HG03439 (cell line): ENCODE measurements around the gene HAVCR1.
"Not testable (repeated sequence)": the region's sequence is repeated elsewhere in the genome, so short reads cannot be mapped to it uniquely, and the experiment has no call there.

Experiments
- ATAC-seq: cut with Tn5 transposase; IDR thresholded peaks from one replicate; pipeline ENCODE4 v1.9.1; 2021; ENCODE audit warnings: mild to moderate bottlenecking, moderate library complexity; ENCODE audit not compliant: unreplicated experiment

HAVCR1 gene

DNA sequence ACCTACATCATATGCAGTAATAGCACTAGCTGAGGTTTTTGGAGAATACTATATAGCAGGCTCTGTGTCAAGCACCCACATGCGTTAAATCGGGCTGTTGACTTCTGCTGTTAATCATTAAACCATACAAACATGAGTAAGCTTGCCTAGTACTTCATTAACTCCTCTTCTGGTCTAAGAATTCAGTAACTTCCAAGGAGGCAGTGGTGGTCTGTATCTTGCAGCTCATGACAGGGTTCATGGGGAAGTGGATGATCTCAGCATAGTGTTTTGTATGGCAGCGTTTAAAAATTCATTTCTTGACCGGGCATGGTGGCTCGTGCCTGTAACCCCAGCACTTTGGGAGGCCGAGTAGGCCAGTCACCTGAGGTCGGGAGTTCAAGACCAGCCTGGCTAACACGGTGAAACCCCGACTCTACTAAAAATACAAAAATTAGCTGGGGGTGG, at the start of gene HAVCR1:
HAVCR1 (minus strand) TSS at position 24 of the 447 bp plus-strand sequence. CDS start 1,173 bp downstream, outside the sequence.
- ATAC-seq = no peak

DNA sequence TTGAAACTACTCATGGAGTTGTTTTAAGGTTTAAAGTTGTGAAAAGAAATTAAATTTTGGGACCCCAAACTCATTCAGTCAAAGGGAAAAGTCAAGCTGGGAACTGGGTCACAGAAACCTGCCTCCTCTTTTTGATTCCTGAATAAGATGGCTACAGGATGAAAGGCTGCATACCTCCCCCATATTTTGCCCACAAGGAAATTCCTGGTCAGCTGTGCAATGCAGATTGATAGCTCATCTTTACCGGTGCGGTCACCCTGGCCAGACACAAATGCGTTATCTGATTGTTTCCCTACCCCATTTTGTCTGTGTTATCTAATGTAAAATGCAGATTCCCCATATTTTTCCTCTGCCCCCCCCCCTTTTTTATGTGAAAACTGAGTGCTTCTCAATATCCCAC, 48.6 kb upstream of the HAVCR1 start:
- ATAC-seq = no peak

DNA sequence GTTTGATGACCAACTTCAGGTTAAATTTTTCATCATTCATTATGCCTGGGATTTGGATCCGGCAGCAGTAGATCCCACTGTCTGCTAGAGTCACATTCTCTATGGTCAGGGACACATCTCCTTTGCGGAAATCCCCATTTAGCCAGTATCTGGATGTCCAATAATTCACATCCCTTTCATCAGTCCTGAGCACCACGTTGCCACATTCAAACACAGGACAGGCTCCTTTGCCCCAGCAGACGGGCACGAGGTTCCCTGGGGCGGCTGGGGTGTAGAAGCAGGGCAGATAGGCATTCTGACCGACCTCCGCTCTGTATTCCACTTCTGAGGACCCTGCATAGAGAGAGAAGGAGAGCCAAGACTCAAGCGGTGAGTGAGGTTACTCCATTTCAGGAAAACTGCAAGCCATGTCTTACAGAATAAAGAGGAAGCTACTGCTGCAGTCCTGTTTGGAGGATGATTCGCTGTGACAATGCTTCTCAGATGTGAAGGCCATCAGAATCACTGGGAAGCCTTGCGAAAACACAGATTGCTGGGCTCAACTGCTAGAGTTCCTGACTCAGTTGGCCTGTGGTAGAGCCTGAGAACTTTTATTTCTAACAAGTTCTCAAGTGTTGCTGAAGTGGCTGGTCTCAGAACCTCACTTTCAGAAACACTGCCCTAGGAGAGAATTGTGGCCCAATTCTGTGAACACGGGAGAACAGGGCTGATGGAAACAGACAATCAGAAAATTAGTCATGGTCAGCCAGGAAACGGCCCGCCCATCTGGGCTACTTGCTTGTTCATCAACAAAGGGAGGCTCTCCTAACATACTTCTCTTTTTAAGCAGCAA, 47.9 kb upstream of the HAVCR1 start:
- ATAC-seq = no peak

DNA sequence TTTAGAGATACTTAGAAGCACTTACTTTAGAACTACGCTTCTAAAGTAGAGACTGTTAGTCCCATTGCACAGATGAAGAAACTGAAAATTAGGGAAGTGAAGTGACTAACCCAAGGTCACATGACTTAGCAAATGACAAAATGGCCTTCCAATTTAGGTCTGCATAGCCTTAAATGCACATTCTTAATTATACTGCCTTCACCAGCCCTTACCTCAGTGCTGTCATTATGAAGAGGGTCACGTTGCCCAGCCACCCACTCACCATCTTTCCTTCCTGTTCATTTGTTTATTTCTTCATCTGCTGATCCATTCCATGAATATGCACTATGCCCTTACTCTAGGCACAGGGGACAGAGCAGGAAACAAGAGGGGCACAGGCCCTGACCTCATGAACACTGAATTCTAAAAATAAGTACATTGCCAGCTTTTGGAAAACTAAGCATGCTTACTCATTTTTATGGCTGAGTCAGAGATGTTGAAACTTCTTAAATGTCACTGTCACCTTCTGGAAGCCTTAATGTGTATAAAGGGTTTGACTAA, 41.3 kb upstream of the HAVCR1 start:
- no peak for ATAC-seq

DNA sequence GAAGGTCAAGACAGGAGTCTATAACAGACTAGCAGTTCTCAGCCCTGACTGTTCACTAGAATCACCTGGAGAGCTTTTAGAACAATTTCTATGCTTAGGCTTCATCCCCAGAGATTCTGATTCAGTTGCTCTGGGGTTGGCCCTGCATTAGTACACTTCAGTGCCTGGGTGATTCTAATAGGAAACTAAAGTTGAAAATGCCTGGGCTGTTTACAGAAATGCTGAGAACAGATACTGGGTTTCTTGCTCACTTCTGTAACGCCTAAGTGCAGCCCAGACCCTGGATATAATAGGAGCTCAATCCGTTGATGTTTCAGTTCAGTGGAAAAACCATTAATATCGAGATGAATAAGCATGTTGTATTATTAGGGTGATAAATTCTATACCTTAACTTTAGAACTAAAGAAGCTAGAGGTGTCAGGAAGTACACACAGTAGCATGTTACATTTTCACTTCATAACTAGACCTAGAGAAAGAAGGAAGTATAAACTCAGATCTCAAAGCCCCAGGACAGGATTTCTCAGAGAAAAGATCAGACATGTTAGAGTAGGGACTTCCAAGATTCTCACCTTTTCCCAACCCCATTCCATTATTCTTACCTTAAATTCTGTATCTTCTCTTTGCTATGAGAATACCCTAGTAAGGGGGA, 29.6 kb upstream of the HAVCR1 start:
- ATAC-seq = peak; percentile 54

DNA sequence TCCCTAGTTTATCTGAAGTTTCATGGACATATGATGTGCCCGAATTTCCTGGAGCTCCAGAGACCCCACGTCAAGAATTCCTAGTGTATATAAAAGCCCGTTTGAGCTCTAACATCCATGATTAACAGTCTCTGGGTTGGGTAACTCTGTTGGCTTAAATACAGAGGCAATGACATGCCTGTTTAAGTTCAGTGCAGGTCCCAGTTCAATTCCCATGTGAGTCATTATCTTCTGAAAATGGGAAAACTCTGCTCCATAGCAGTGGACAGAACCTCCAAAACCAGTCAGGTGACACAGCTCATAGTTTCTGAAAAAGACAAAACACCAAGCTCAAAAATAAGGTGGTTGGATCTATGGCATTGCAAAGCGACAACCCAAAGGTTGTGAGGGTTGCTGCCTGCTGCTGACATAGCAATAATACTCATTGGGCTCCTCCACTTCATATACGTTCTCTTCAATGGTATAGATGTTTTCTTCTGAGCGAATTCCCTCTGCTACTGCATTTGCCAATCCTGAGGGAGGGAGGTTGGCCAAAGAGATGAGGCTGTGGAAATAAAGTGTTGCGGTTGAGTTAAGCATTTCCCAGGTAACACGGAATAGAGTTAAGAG, 27.9 kb upstream of the HAVCR1 start:
- no peak for ATAC-seq

DNA sequence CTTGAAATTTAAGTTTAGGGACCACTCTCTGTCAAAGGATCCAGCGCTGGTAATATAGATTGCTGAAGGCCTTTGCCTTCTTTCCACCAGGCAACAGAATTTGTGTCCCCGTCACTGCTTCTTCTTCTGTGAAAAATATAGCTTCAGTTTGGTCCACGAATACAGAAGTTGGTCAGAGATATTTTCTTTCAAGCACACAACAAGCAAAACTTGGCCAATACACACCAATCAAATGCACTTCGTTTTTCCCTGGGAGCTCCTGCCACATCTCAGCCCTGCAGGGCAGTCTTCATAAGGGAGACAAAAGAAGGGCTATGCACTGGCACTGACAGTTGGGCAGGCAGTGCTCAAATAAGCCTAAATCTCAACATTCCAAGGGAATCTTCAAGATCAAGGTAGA, 27.0 kb upstream of the HAVCR1 start:
- ATAC-seq = no peak

DNA sequence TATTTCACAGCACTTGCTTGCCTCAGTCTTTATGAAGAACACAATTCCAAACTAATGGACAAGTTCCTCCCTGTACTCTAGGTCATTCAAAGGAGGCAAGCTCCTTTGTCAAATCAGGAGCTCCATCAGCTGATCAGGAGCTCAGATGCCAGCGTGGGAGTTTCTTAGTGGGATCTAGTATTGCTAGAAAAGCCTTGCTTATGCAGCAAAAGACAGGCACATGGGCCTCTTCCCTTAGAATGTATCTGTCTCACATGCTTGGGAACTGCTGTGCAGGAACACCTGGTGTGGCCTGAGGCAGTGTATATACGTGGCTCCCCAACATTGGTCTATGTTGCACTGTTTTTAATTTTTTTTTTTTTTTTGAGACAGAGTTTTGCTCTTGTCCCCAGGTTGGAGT, 21.4 kb upstream of the HAVCR1 start:
- no peak for ATAC-seq

DNA sequence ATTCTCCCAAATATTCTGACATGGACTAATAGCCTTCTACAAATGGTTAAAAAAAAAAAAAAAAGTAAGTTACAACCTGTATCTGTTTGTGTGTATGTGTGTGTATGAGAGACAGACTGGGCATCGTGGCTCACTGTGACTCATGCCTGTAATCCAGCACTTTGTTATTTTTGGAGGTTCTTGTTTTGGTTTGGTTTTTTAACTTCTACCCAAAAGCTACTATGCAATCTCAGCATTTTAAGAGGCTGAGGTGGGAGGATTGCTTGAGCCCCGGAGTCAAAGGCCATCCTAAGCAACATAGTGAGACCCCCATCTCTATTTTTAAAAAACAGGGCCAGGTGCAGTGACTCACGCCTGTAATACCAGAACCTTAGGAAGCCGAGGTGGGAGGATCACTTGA, 17.6 kb upstream of the HAVCR1 start:
- no peak for ATAC-seq

DNA sequence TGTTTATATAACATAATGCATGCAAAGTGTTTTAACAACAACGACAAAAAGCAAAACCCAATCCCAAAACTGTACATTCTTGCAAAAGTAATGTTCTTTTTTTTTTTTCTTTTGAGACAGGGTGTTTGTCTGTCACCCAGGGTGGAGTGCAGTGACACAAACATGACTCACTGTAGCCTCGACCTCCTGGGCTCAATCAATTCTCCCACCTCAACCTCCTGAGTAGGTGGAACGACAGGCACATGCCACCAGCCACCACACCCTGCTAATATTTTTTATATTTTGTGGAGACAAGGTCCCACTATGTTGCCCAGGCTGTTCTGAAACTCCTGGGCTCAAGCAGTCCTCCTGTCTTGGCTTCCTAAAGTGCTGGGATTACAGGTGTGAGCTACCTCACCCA, 13.6 kb upstream of the HAVCR1 start:
- ATAC-seq = no peak

DNA sequence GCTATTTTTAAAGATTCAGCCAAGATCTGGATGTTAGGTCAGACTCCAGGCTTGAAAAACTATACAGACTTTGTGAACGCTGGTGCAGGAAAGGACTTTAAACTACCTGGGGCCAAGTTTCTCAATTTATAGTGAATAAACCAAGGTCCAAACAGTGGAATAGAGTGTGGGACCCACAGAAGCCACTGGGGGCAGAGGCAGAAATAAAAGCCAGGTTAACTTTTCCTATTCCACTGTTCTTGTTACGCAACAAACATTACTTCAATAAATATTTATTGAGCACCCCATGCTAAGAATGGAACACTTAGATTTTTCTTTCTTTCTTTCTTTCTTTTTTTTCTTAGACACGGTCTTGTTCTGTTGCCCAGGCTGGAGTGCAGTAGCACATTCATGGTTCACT, 11.0 kb upstream of the HAVCR1 start:
- ATAC-seq = no peak

DNA sequence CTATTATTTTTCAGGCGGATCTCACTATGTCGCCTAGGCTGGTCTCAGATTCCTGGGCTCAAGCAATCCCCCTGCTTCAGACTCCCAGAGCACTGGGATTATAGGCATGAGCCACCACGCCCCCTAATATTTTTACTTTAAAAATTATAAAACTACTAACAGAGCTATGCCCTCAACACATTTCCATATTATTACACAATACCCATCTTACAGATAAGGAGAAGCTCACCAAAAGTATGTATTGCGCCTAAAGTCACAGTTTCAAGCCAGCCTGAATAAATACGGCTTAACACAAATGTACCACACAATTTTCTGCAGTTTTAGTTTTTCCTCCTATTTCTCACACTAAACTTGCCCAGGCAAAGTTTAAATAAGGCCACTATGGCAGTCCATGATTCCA, 9.9 kb upstream of the HAVCR1 start:
- ATAC-seq = no peak

DNA sequence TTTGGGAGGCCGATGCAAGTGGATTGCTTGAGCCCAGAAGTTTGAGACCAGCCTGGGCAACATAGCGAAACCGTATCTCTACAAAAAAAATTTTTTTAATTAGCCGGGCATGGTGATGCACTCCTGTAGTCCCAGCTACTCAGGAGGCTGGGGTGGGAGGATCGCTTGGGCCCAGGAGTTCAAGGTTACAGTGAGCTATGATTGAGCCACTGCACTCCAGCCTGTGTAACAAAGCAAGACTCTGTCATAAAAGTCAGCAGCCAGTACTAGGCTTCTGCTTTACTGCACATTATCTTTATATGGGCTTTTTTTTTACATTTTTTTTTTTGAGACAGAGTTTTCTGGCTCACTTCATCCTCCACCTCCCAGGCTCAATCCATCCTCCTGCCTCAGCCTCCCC, 9.4 kb upstream of the HAVCR1 start:
- ATAC-seq = no peak

DNA sequence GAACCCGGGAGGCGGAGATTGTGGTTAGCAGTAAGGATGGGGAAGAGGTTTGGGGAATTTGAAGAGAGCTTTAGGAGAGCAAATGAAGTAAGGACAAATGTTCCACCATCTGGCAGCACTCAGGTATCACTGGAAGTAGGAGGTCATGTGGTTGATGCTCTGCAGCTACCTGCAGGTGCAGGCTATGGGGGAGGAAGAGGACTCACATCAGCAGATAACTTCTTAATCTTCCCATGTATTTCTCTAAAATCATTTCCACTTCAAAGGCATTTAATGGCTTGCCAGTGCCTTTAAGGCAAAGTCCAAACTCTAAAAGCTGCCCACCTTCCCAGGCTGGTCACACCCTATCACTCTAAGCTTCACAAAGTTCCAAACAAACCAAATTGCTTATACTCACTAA, 8.1 kb upstream of the HAVCR1 start:
- ATAC-seq = no peak

DNA sequence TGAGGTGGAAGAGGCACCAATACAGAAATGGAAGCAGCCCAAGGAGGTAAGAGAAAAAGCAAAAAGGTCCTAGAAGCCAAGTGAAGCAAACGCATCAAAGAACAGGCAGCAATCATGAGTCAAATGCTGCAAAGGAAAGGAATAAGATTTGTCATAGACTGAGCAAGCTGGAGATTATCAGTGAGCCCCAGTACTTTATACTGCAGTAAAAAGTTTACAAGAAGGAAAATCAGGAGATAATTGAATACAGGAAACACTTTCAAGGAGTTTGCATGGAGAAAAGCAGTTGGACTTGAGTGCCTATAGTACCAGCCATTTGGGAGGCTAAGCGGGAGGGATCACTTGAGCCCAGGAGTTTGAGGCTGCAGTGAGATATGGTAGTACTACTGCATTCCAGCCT, 7.2 kb upstream of the HAVCR1 start:
- no peak for ATAC-seq

DNA sequence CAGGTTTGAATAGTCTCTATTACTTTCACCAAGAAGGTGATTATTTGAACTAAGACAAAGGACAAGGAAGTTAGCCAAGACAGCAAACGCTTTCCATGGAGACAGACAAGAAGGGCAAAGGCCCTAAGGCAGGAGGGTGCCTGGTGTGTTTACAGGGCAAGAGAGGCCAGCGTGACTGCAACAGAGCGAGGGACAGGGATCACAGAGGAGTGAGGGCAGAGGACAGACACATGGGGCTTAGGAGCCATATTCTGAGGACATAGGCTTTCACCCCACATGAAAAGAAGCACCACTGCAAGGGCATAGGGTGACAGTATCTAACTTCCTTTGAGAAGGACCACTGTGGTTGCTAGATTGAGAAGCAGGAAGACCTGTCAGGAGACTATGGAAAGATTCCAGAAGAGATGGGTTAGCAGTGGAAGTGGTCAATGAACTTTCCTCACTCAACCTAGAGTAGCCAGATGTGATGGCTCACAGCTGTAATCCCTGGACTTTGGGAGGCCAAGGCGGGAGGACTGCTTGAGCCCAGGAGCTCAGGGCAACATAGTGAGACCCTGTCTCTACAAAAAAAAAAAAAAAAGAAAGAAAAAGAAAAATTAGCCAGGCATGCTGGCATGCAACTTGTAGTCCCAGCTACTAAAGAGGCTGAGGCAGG, 5.0 kb upstream of the HAVCR1 start:
- no peak for ATAC-seq

DNA sequence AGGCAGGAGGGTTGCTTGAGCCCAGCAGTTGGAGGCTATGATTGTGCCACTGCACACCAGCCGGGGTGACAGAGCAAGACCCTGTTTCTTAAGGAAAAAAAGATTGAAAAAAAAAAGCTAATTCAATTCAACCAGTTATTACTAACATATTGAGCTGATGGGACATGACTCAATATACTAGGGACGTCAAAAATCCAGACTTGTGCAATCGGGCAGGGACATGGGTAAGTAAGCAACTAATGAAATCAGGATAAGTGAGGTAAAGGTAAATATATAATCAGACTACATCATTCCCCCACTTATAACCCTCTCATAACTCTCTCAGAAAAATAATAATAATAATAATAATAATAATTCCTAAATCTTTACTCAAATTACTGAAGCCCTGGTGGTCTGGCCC, 975 bp upstream of the HAVCR1 start:
- ATAC-seq = no peak

DNA sequence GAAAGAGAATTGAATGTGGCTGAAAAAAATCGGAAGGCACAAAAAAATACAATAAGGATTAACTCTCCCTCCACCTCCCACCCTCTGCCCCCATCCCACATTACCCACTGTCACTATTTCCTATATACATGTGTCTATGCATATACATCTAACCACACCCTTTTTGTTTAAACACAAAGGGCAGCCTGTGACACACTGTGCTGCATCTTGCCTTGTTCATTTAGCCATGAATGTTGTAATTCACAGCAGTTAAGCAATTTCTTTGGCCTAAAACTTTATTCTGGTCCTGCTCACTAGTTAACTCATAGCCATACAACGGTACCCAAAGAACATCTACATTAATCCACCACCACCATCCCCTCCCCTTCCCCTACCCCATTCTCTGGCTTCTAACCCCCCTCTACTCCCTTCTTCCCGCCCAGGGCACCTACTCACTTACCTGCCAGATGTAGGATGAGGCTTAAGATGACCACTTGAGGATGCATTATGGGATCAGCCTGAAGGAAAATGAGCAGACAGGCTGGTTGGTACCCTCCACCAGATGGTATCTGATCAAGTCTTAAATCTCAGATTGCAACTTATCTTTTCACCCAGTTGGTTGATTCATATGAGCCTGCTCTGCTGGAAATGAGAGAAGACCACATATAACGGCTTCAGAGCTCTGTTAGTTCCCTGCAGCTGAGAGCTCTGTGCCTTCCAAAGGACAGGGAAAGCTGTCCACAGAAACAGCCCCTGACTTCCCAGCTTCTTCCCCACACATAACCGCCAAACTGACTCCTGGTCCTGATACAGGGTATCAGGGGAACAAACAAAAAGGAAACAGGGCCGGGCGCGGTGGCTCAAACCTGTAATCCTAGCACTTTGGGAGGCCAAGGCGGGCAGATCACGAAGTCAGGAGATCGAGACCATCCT, 1.2 kb downstream of the HAVCR1 start:
- no peak for ATAC-seq

DNA sequence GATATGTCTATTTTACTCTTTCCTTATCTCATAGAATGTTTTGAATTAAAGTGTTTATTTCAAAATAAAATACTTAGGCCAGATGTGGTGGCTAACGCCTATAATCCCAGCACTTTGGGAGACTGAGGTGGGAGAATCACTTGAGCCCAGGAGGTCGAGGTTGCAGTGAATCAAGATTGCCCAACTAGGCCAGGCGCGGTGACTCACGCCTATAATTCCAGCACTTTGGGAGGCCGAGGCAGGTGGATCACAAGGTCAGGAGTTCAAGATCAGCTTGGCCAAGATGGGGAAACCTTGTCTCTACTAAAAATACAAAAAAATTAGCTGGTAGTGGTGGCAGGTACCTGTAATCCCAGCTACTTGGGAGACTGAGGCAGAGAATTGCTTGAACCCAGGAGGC, 2.1 kb downstream of the HAVCR1 start:
- ATAC-seq = not testable (repeated sequence)

DNA sequence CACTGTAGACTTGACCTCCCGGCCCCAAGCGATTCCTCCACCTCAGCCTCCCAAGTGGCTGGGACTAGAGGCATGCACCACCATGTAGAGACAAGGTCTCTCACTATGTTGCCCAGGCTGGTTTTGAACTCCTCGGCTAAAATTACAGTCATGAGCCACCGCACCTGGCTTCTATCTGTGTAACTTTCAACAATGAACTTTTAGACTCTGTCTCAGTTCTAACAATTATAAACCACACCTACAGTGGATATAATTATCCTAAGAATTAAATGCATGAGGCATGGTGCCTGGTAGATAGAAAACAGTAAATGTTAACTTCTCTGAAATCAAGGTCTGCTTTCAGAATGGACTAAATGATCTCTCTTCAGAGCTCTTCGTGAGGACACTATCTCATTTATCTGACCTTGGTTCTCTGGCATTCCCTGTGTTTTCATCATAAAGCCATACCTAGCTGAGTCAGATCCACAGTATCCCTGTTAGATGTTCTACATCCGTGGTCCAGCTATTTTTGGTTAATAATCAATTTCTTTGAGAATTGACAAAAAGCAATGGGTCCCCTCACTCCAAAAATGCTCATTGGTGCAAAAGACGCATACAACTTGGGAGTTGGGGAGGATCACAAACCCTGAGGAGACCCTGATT, 7.2 kb downstream of the HAVCR1 start:
- no peak for ATAC-seq
